A673 (cell line): ENCODE data around the gene CHMP3. TPM values are rescaled to one million over a fixed set of nuclear protein-coding genes. Genes with fewer than 3 reads are reported as not detected.

Experiments used
- BruUV-seq: library from RNA; stranded (reverse); fragments of 400-500 nt; replicated peaks from 2 replicates; lab custom pipeline; 2021; lab: Mats Ljungman, UMichigan
- CTCF ChIA-PET: fragments of 300-600 bp; sonication (Branson Sonifier 250); formaldehyde crosslinking; loops from one replicate; lab custom pipeline; 2022; ENCODE audit warnings: antibody characterized with exemption; lab: Charles Lee
- POLR2A ChIA-PET: fragments of 300-600 bp; sonication (Branson Sonifier 250); formaldehyde crosslinking; loops from one replicate; lab custom pipeline; 2022; ENCODE audit warnings: antibody characterized with exemption; ENCODE audit not compliant: low non-redundant PET; lab: Charles Lee
- DNase-seq: peaks from one replicate; pipeline ENCODE4 v3.0.0-alpha.2; 2015; ENCODE audit warnings: low spot score
- H3K27ac ChIP-seq: fragments of 200-600 bp; sonication (generic); 2 replicates; pipeline ENCODE4 v1.5.1; 2016; ENCODE audit warnings: mixed run types, low read depth, mild to moderate bottlenecking, mixed read lengths, antibody characterized with exemption, low read length; ENCODE audit not compliant: poor library complexity, severe bottlenecking
- H3K27me3 ChIP-seq: fragments of 200-600 bp; sonication (generic); replicated peaks from 2 replicates; pipeline ENCODE4 v1.6.1; 2017; ENCODE audit warnings: mixed run types, low read depth, mild to moderate bottlenecking, mixed read lengths, antibody characterized with exemption, low read length; ENCODE audit not compliant: insufficient read depth, poor library complexity
- H3K36me3 ChIP-seq: fragments of 200-600 bp; sonication (generic); 2 replicates; pipeline ENCODE4 v1.6.1; 2016; ENCODE audit warnings: mixed run types, mild to moderate bottlenecking, mixed read lengths, antibody characterized with exemption, low read length; ENCODE audit not compliant: insufficient read depth, poor library complexity, severe bottlenecking
- H3K4me1 ChIP-seq: fragments of 200-600 bp; sonication (generic); 2 replicates; pipeline ENCODE4 v1.6.1; 2017; ENCODE audit warnings: mixed run types, mild to moderate bottlenecking, mixed read lengths, antibody characterized with exemption, low read length; ENCODE audit not compliant: insufficient read depth, poor library complexity, severe bottlenecking
- H3K4me3 ChIP-seq: fragments of 200-600 bp; sonication (generic); 2 replicates; pipeline ENCODE4 v1.5.1; 2016; ENCODE audit warnings: low read depth, mixed run types, mild to moderate bottlenecking, mixed read lengths, low read length; ENCODE audit not compliant: poor library complexity, severe bottlenecking
- H3K9me3 ChIP-seq: fragments of 200-600 bp; sonication (generic); 2 replicates; pipeline ENCODE4 v1.6.1; 2016; ENCODE audit warnings: mixed run types, low read depth, mild to moderate bottlenecking, mixed read lengths, antibody characterized with exemption, low read length; ENCODE audit not compliant: poor library complexity, severe bottlenecking
- CTCF ChIP-seq: fragments of 300-800, 200-600 bp; sonication (generic); conservative IDR thresholded peaks from 2 replicates; pipeline ENCODE4 v1.5.1; 2017; ENCODE audit warnings: low read depth, mild to moderate bottlenecking, antibody characterized with exemption, low read length, moderate library complexity, mixed read lengths
- EZH2 ChIP-seq: fragments of 200-600 bp; sonication (generic); IDR thresholded peaks from 2 replicates; pipeline ENCODE4 v1.6.1; 2017; ENCODE audit warnings: borderline replicate concordance, low read depth, mild to moderate bottlenecking, mixed read lengths, antibody characterized with exemption, low read length; ENCODE audit not compliant: poor library complexity, severe bottlenecking
- intact Hi-C: fragments of 100-400 bp; cut with micrococcal nuclease; formaldehyde crosslinking; loops from one replicate; pipeline ENCODE4 v1.10.0; 2022; ENCODE audit not compliant: unreplicated experiment
- total RNA-seq: library from RNA; stranded (reverse); gene quantifications from 2 replicates; pipeline ENCODE4 v1.2.3, GENCODE V29; 2021

CHMP3 gene
- total RNA-seq, 1 experiment from 2014 or later, result 87.5 TPM

DNA sequence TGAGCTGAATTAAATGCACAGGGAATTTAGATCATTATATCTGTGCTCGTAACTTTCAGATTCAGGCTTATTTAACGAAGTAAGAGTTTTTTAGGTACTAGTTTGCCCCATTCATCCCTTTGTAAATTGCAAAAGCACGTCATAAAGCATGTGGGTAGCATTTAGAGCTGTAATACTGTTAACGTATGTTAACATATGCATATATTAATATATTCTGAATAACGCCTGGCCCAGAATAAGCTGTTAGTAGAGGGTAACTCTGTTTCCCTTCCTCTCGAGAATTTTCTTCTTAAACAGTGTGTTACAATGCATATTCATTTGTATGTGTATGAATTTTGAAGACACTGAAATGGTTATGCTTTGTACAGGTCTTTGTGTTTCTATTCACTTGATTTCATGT lies 91.6 kb downstream of the CHMP3 start:
- H3K27ac ChIP-seq, result no peak overlapping the region
- no peaks in the 10 kb centered on the region for H3K9me3 ChIP-seq
- CTCF ChIA-PET, result no interaction called here
- no peaks in the 10 kb centered on the region for H3K27me3 ChIP-seq
- peaks cover 62% of the 10 kb centered on the region for H3K36me3 ChIP-seq
- TF ChIP-seq EZH2 (no peak), CTCF (no peak)
- no peak for DNase-seq
- BruUV-seq, result no TSS peak
- intact Hi-C loops, result no loop called here
- POLR2A ChIA-PET, result no interaction called here
- no peak overlapping the region for H3K4me3 ChIP-seq
- no peaks in the 10 kb centered on the region for H3K4me1 ChIP-seq

- Histone ChIP-seq H3K4me1 (no peaks in the 10 kb centered on the region), H3K4me3 (no peak overlapping the region), H3K9me3 (no peaks in the 10 kb centered on the region), H3K36me3 (peaks cover 66% of the 10 kb centered on the region), H3K27me3 (no peaks in the 10 kb centered on the region), H3K27ac (no peak overlapping the region)
- DNase-seq, result no peak
- ChIA-PET CTCF (no interaction called here), POLR2A (no interaction called here)
- intact Hi-C loops, result no loop called here
- TF ChIP-seq CTCF, result no peak
- no peak for TF ChIP-seq EZH2
- BruUV-seq, result no TSS peak
Measured at GRCh38 chr2:86470890-86471289, 92.4 kb downstream of the CHMP3 start.

GRCh38 chr2:86468162-86469033 lies 94.8 kb downstream of the CHMP3 start:
- Histone ChIP-seq H3K4me3 (no peak overlapping the region), H3K4me1 (no peaks in the 10 kb centered on the region), H3K9me3 (no peaks in the 10 kb centered on the region), H3K27ac (no peak overlapping the region), H3K36me3 (peaks cover 78% of the 10 kb centered on the region), H3K27me3 (no peaks in the 10 kb centered on the region)
- CTCF ChIA-PET, result no interaction called here
- TF ChIP-seq EZH2, result no peak
- no peak for TF ChIP-seq CTCF
- no peak for DNase-seq
- intact Hi-C loops, result no loop called here
- POLR2A ChIA-PET, result no interaction called here
- BruUV-seq, result no TSS peak
